Lung (tissue), 12 donors: ENCODE data around the gene KEL. TPM values are rescaled to one million over a fixed set of nuclear protein-coding genes. Genes with fewer than 3 reads are reported as not detected.

ENCODE experiments used
- ATAC-seq: fragments of 200-7000 bp; cut with Tn5 transposase; one replicate; pipeline ENCODE4 v1.9.1; 2020; ENCODE audit warnings: moderate number of reproducible peaks; ENCODE audit not compliant: insufficient read depth, low FRiP score
- DNase-seq, 3 donors: peaks; one replicate each; pipeline ENCODE4 v3.0.0-alpha.2; 2013 to 2017
- H3K27ac ChIP-seq, 2 donors: one replicate each; pipeline ENCODE4 v1.5.1; 2013; ENCODE audit warnings: mild to moderate bottlenecking in 2 of 2, moderate library complexity in 2 of 2, control low read depth in 1 of 2, inconsistent platforms in 1 of 2, low read depth in 1 of 2, low read length in 1 of 2
- H3K27me3 ChIP-seq, 3 donors: one replicate each; pipeline ENCODE4 v1.5.1; 2013; ENCODE audit warnings: low read length in 2 of 3; ENCODE audit not compliant: control insufficient read depth in 3 of 3, insufficient read depth in 3 of 3
- H3K36me3 ChIP-seq, 4 donors: one replicate each; pipeline ENCODE4 v1.5.1; 2013; ENCODE audit warnings: low read length in 4 of 4, mild to moderate bottlenecking in 1 of 4, moderate library complexity in 1 of 4; ENCODE audit not compliant: control insufficient read depth in 4 of 4, insufficient read depth in 4 of 4
- H3K4me1 ChIP-seq, 5 donors: one replicate each; pipeline ENCODE4 v1.5.1; 2013; ENCODE audit warnings: low read length in 5 of 5, mild to moderate bottlenecking in 2 of 5, moderate library complexity in 1 of 5; ENCODE audit not compliant: control insufficient read depth in 5 of 5, insufficient read depth in 5 of 5
- H3K4me3 ChIP-seq: one replicate; pipeline ENCODE4 v1.5.1; 2013; ENCODE audit warnings: mild to moderate bottlenecking, control low read depth, moderate library complexity
- H3K9ac ChIP-seq, 2 donors: one replicate each; pipeline ENCODE4 v1.5.1; 2013; ENCODE audit warnings: low read length in 2 of 2, control low read depth in 1 of 2; ENCODE audit not compliant: insufficient read depth in 1 of 2
- H3K9me3 ChIP-seq, 4 donors: one replicate each; pipeline ENCODE4 v1.5.1; 2013; ENCODE audit warnings: low read length in 3 of 4, mild to moderate bottlenecking in 1 of 4, moderate library complexity in 1 of 4; ENCODE audit not compliant: control insufficient read depth in 4 of 4, insufficient read depth in 3 of 4
- CTCF ChIP-seq: IDR thresholded peaks from 2 replicates; pipeline ENCODE4 v1.5.1; 2012; ENCODE audit warnings: mild to moderate bottlenecking; ENCODE audit errors: control extremely low read depth, extremely low read depth
- WGBS, 2 donors: extraction: QIAGEN DNeasy Blood & Tissue Kit; methylation state at CpG; one replicate each; pipeline ENCODE4 v1.1.7; 2013; 5-methylcytosine and 5-hydroxymethylcytosine counted together
- polyA plus RNA-seq, 2 donors: library from polyadenylated mRNA; stranded (reverse); fragments of 200-250 nt; gene quantifications; one replicate each; pipeline ENCODE4 v1.2.1, GENCODE V29; 2013
- total RNA-seq, 2 donors: library from RNA; depleted of rRNA in 1 of 2; stranded (reverse); fragments of >200 nt in 1 of 2; gene quantifications; one replicate each; pipeline ENCODE4 v1.2.1, GENCODE V29; 2014 to 2021
- donor health status: control.
- donor health status: control.
- donor health status: Bipolar disorder and iron deficiency.
- donor health status: healthy.
- donor health status: DM: yes; HTN: yes; CAD: no.

Gene KEL
- total and polyA plus RNA-seq, 4 donors, result 0.23 to 8.3 (median 1.1) TPM

GRCh38 chr7:142919656-142920055, 42.5 kb downstream of the KEL start:
- no peak overlapping the region for H3K4me3 ChIP-seq
- ATAC-seq (no peak), DNase-seq (no peak)
- no peak for TF ChIP-seq CTCF
- H3K4me1 ChIP-seq, result no peaks in the 10 kb centered on the region
- WGBS, 2 donors, result 89 to 90% methylated on average over 3 of the region's 3 CpGs
- H3K9ac ChIP-seq, result no peak overlapping the region
- H3K27me3 ChIP-seq, result no peaks in the 10 kb centered on the region
- no peaks in the 10 kb centered on the region for H3K9me3 ChIP-seq
- H3K27ac ChIP-seq, result no peak overlapping the region
- no peaks in the 10 kb centered on the region for H3K36me3 ChIP-seq

GRCh38 chr7:142918901-142919300, 43.3 kb downstream of the KEL start:
- DNase-seq, result no peak
- H3K27me3 ChIP-seq, result no peaks in the 10 kb centered on the region
- no peaks in the 10 kb centered on the region for H3K9me3 ChIP-seq
- H3K9ac ChIP-seq, result no peak overlapping the region
- ATAC-seq, result no peak
- no peak overlapping the region for H3K27ac ChIP-seq
- H3K36me3 ChIP-seq, result no peaks in the 10 kb centered on the region
- WGBS, 2 donors, result 86 to 90% methylated on average over 2 of the region's 2 CpGs
- no peak for TF ChIP-seq CTCF
- no peaks in the 10 kb centered on the region for H3K4me1 ChIP-seq
- H3K4me3 ChIP-seq, result no peak overlapping the region

- no peak for ATAC-seq
- Histone ChIP-seq H3K4me1 (no peaks in the 10 kb centered on the region), H3K4me3 (no peak overlapping the region), H3K27ac (no peak overlapping the region), H3K27me3 (no peaks in the 10 kb centered on the region), H3K9ac (no peak overlapping the region), H3K9me3 (no peaks in the 10 kb centered on the region), H3K36me3 (no peaks in the 10 kb centered on the region)
- 82 to 94% methylated on average over 3 of the region's 3 CpGs for WGBS, 2 donors
- TF ChIP-seq CTCF, result no peak
- DNase-seq, result no peak
Observed at GRCh38 chr7:142917447-142917846, 44.7 kb downstream of the KEL start.

- Histone ChIP-seq H3K36me3 (no peaks in the 10 kb centered on the region), H3K9ac (no peak overlapping the region), H3K27me3 (no peaks in the 10 kb centered on the region), H3K9me3 (no peaks in the 10 kb centered on the region), H3K4me1 (no peaks in the 10 kb centered on the region), H3K4me3 (no peak overlapping the region), H3K27ac (no peak overlapping the region)
- WGBS, 2 donors, result 73 to 84% methylated on average over 2 of the region's 2 CpGs
- no peak for ATAC-seq
- TF ChIP-seq CTCF, result no peak
- DNase-seq, result no peak
Observed at GRCh38 chr7:142916508-142916907, 45.7 kb downstream of the KEL start.
